H4 (cell line): ENCODE data around the gene DPP4. TPM values are rescaled to one million over a fixed set of nuclear protein-coding genes. Genes with fewer than 3 reads are reported as not detected.
"Not testable (repeated sequence)": the region's sequence is repeated elsewhere in the genome, so short reads cannot be mapped to it uniquely, and the experiment has no call there.

ENCODE experiments used
- DNase-seq: peaks from one replicate; pipeline ENCODE4 v3.0.0-alpha.2; 2015; ENCODE audit warnings: low spot score
- total RNA-seq: library from RNA; depleted of rRNA; stranded (reverse); fragments of >200 nt; shearing (Covaris generic); gene quantifications from 2 replicates; pipeline ENCODE4 v1.2.3, GENCODE V29; 2014; rRNA removed

DPP4 gene
- total RNA-seq, 1 experiment from 2014 or later = not detected

- DNase-seq = no peak
These were observed 111.9 kb downstream of the DPP4 start for GRCh38 chr2:161962160-161962559.

- DNase-seq = no peak
These were observed 113.0 kb downstream of the DPP4 start for GRCh38 chr2:161961061-161961460.

- DNase-seq = no peak
These were observed 117.3 kb downstream of the DPP4 start for GRCh38 chr2:161956738-161957137.

- DNase-seq = no peak
These were observed 118.8 kb downstream of the DPP4 start for GRCh38 chr2:161955211-161955610.

GRCh38 chr2:161954103-161954502, 119.9 kb downstream of the DPP4 start:
- no peak for DNase-seq

- not testable (repeated sequence) for DNase-seq
These were observed 120.6 kb downstream of the DPP4 start for GRCh38 chr2:161953367-161953766.

- no peak for DNase-seq
These were observed 121.2 kb downstream of the DPP4 start for GRCh38 chr2:161952783-161953191.

GRCh38 chr2:161947836-161948235, 126.2 kb downstream of the DPP4 start:
- DNase-seq = no peak

GRCh38 chr2:161947406-161947805, 126.6 kb downstream of the DPP4 start:
- no peak for DNase-seq

- no peak for DNase-seq
These were observed 127.4 kb downstream of the DPP4 start for GRCh38 chr2:161946489-161947107.

GRCh38 chr2:161943011-161943410, 131.0 kb downstream of the DPP4 start:
- no peak for DNase-seq

Other genes with a start within 250 kb of the DPP4 start
- not detected in 2 replicates for gene GCG, start 78.0 kb upstream of the DPP4 start, total RNA-seq
- 2.1 and 3.3 TPM in 2 replicates for gene FAP, start 169.2 kb upstream of the DPP4 start, total RNA-seq
- 15.8 and 18.6 TPM in 2 replicates for gene IFIH1, start 244.5 kb upstream of the DPP4 start, total RNA-seq